HepG2 (cell line): Measurements from ENCODE around the gene GNPDA1. TPM values are rescaled to one million over a fixed set of nuclear protein-coding genes. Genes with fewer than 3 reads are reported as not detected.

Experiments used
- ATAC-seq: fragments of 200-7000 bp; cut with Tn5 transposase; 3 replicates; pipeline ENCODE4 v1.9.1; 2020; ENCODE audit warnings: mild to moderate bottlenecking, moderate library complexity
- BruUV-seq: library from RNA; stranded (reverse); fragments of 400-500 nt; replicated peaks from 2 replicates; lab custom pipeline; 2021; lab: Mats Ljungman, UMichigan
- CTCF ChIA-PET: fragments of 300-600 bp; formaldehyde crosslinking; extraction: SDS; loops from one replicate; lab custom pipeline; 2021; ENCODE audit warnings: low total read pairs, inconsistent platforms, low intra/inter-chr PET ratio; lab: Yijun Ruan, JAX
- POLR2A ChIA-PET: fragments of 350-600 bp; sonication (Branson Sonifier 250); formaldehyde crosslinking; loops from one replicate; lab custom pipeline; 2020; ENCODE audit warnings: antibody characterized with exemption, inconsistent platforms; lab: Yijun Ruan, JAX
- DNase-seq: peaks from one replicate; pipeline ENCODE4 v3.0.0-alpha.2; 2015; ENCODE audit warnings: low spot score
- FAIRE-seq: peaks from 3 replicates; lab custom pipeline; 2011; peaks lifted over from hg19 to GRCh38; lab: Jason Lieb, UNC
- H2AFZ ChIP-seq: one replicate; pipeline ENCODE4 v1.6.1; 2011; ENCODE audit warnings: low read length, inconsistent platforms
- H3K27ac ChIP-seq: fragments of 300-600 bp; 3 replicates; pipeline ENCODE4 v1.8.0; 2011; ENCODE audit warnings: mixed run types, mild to moderate bottlenecking, mixed read lengths, low read length, inconsistent platforms; ENCODE audit not compliant: insufficient read depth; ENCODE audit errors: extremely low read length
- H3K27me3 ChIP-seq, 2 experiments: fragments of 200-600 bp in 1 of 2; 2 replicates in 1 of 2; 3 replicates in 1 of 2; pipeline versions ENCODE4 v1.6.0 to v1.8.0; 2011; ENCODE audit warnings: low read length in 2 of 2, mild to moderate bottlenecking in 2 of 2, moderate library complexity in 2 of 2, inconsistent platforms in 1 of 2; ENCODE audit not compliant: insufficient read depth in 2 of 2, control insufficient read depth in 1 of 2
- H3K36me3 ChIP-seq, 2 experiments: fragments of 200-600 bp in 1 of 2; replicated peaks in 1 of 2; 2 replicates in 1 of 2; 3 replicates in 1 of 2; pipeline versions ENCODE4 v1.5.1 to v1.8.0; 2011; ENCODE audit warnings: low read length in 2 of 2, inconsistent platforms in 1 of 2; ENCODE audit not compliant: insufficient read depth in 2 of 2, control insufficient read depth in 1 of 2
- H3K4me1 ChIP-seq: 2 replicates; pipeline ENCODE4 v1.5.1; 2012; ENCODE audit warnings: low read length, inconsistent platforms; ENCODE audit not compliant: insufficient read depth
- H3K4me2 ChIP-seq: 2 replicates; pipeline ENCODE4 v1.6.0; 2011; ENCODE audit warnings: low read depth, low read length, inconsistent platforms
- H3K4me3 ChIP-seq, 3 experiments: fragments of 200-600 bp in 1 of 3; sonication (generic), shearing (Covaris generic) in 1 of 3; replicated peaks in 1 of 3; 2 replicates each; pipeline ENCODE4 v1.5.1; 2011 to 2016; ENCODE audit warnings: low read length in 3 of 3, inconsistent platforms in 2 of 3, low read depth in 2 of 3, mild to moderate bottlenecking in 2 of 3, control low read depth in 1 of 3, mixed read lengths in 1 of 3; ENCODE audit not compliant: insufficient read depth in 1 of 3
- H3K79me2 ChIP-seq: one replicate; pipeline ENCODE4 v1.6.1; 2011; ENCODE audit warnings: low read length, inconsistent platforms; ENCODE audit not compliant: insufficient read depth
- H3K9ac ChIP-seq: 2 replicates; pipeline ENCODE4 v1.6.0; 2011; ENCODE audit warnings: mild to moderate bottlenecking, low read depth, low read length, inconsistent platforms; ENCODE audit not compliant: insufficient read depth
- H3K9me3 ChIP-seq: 2 replicates; pipeline ENCODE4 v1.5.1; 2012; ENCODE audit warnings: mild to moderate bottlenecking, low read length
- H4K20me1 ChIP-seq: 2 replicates; pipeline ENCODE4 v1.6.0; 2011; ENCODE audit warnings: inconsistent platforms, mild to moderate bottlenecking, low read length, moderate library complexity; ENCODE audit not compliant: insufficient read depth
- KDM3A ChIP-seq: IDR thresholded peaks from 2 replicates; pipeline ENCODE4 v1.6.1; 2018; ENCODE audit warnings: low read depth, missing compliant biosample characterization
- PAWR ChIP-seq: sonication (generic); formaldehyde crosslinking; IDR thresholded peaks from 2 replicates; pipeline ENCODE4 v1.4.0; 2020; ENCODE audit warnings: missing genetic modification reagents, mild to moderate bottlenecking, borderline replicate concordance
- SP1 ChIP-seq, 2 experiments: fragments of 450-650 bp in 1 of 2; sonication (generic) in 1 of 2; formaldehyde crosslinking in 1 of 2; IDR thresholded peaks; 2 replicates each; pipeline versions ENCODE4 v1.4.0 to v1.6.1; 2016 to 2020; ENCODE audit warnings: missing genetic modification reagents in 1 of 2
- ZFAT ChIP-seq: sonication (generic); formaldehyde crosslinking; conservative IDR thresholded peaks from 2 replicates; pipeline ENCODE4 v1.8.1; 2023; ENCODE audit warnings: missing genetic modification reagents, inconsistent platforms
- ZFY ChIP-seq: sonication (generic); formaldehyde crosslinking; IDR thresholded peaks from 2 replicates; pipeline ENCODE4 v1.4.0; 2020; ENCODE audit warnings: missing genetic modification reagents
- ZNF407 ChIP-seq: sonication (generic); formaldehyde crosslinking; IDR thresholded peaks from one replicate; pipeline ENCODE4 v1.5.1; 2020; ENCODE audit warnings: mild to moderate bottlenecking, missing genetic modification reagents; ENCODE audit errors: not compliant biosample characterization
- ZNF432 ChIP-seq: sonication (generic); formaldehyde crosslinking; IDR thresholded peaks from 2 replicates; pipeline ENCODE4 v1.5.0; 2020; ENCODE audit warnings: missing genetic modification reagents, mild to moderate bottlenecking, borderline replicate concordance
- ZNF44 ChIP-seq: sonication (generic); formaldehyde crosslinking; IDR thresholded peaks from 2 replicates; pipeline ENCODE4 v1.5.1; 2020; ENCODE audit warnings: mild to moderate bottlenecking, missing genetic modification reagents
- ZNF546 ChIP-seq: sonication (generic); formaldehyde crosslinking; conservative IDR thresholded peaks from 2 replicates; pipeline ENCODE4 v1.8.1; 2023; ENCODE audit warnings: mild to moderate bottlenecking, missing genetic modification reagents
- ZNF574 ChIP-seq: sonication (generic); formaldehyde crosslinking; IDR thresholded peaks from 2 replicates; pipeline ENCODE4 v1.4.0; 2020; ENCODE audit warnings: missing genetic modification reagents
- WGBS: methylation state at CpG from one replicate; pipeline ENCODE4 v1.1.6; 2017; ENCODE audit warnings: low lambda C conversion rate; 5-methylcytosine and 5-hydroxymethylcytosine counted together
- in situ Hi-C: cut with HindIII; loops from 2 replicates; pipeline ENCODE4 v1.10.0; 2017; ENCODE audit warnings: low pct_unique_long_range_greater_than_20kb; ENCODE audit not compliant: extremely low pct_ligation_motif_present
- intact Hi-C: fragments of 100-400 bp; cut with micrococcal nuclease; formaldehyde crosslinking; loops from one replicate; pipeline ENCODE4 v1.10.0; 2022; ENCODE audit not compliant: unreplicated experiment
- polyA plus RNA-seq, 8 experiments: library from polyadenylated mRNA; depleted of rRNA in 3 of 8; stranded (reverse) in 7 of 8; unstranded in 1 of 8; fragments of >200 nt; fragmentation: Illumina TruSeq in 4 of 8; extraction: Trizol in 4 of 8; gene quantifications; 2 replicates each; pipeline versions ENCODE4 v1.2.1 to v1.2.3, GENCODE V29; 2011 to 2016; ENCODE audit warnings: low read depth in 4 of 8, missing spikeins in 1 of 8, mixed read lengths in 1 of 8; ENCODE audit not compliant: insufficient read depth in 1 of 8
- total RNA-seq, 5 experiments: library from RNA; depleted of rRNA; stranded (reverse); fragments of >200 nt; fragmentation: Illumina TruSeq; extraction: Trizol; gene quantifications; 2 replicates each; pipeline ENCODE4 v1.2.3, GENCODE V29; 2016; ENCODE audit warnings: low read depth in 1 of 5
- TF ChIP-seq, protein P1 (sequence below): IDR thresholded peaks from 2 replicates; pipeline ENCODE4 v1.6.1; 2016; ENCODE audit warnings: missing compliant biosample characterization, missing genetic modification reagents, borderline replicate concordance

The GNPDA1 gene
- total and polyA plus RNA-seq, 2 of the 13 experiments (the other 11 are each of a cell fraction or from before 2014, with no cell fraction given), result 6.0 to 54.1 TPM

- in situ Hi-C loops, result no loop called here
- FAIRE-seq, result no peak
- Histone ChIP-seq H3K9ac (no peak overlapping the region), H3K27ac (no peak overlapping the region), H3K4me1 (peaks cover 14% of the 10 kb centered on the region; the same call in 1 of the 2 replicates), H3K79me2 (no peaks in the 10 kb centered on the region), H3K4me2 (no peak overlapping the region), H2AFZ (no peak overlapping the region), H3K9me3 (no peaks in the 10 kb centered on the region), H3K36me3 (no peaks in the 10 kb centered on the region), H4K20me1 (no peaks in the 10 kb centered on the region), H3K4me3 (no peak overlapping the region), H3K27me3 (peaks cover 1 to 4% of the 10 kb centered on the region in 2 experiments; a peak in 2 of 5 replicates)
- BruUV-seq, result no TSS peak
- DNase-seq, result no peak
- ATAC-seq, result no peak
- 55% methylated on average over 2 of the region's 2 CpGs for WGBS
- ChIA-PET CTCF (no interaction called here), POLR2A (no interaction called here)
- intact Hi-C loops, result no loop called here
- TF ChIP-seq ZNF574, result no peak
- TF ChIP-seq, protein P1, sequence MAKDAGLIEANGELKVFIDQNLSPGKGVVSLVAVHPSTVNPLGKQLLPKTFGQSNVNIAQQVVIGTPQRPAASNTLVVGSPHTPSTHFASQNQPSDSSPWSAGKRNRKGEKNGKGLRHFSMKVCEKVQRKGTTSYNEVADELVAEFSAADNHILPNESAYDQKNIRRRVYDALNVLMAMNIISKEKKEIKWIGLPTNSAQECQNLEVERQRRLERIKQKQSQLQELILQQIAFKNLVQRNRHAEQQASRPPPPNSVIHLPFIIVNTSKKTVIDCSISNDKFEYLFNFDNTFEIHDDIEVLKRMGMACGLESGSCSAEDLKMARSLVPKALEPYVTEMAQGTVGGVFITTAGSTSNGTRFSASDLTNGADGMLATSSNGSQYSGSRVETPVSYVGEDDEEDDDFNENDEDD, result no peak
- no peak for TF ChIP-seq PAWR
- TF ChIP-seq ZNF546, result no peak
- no peak for TF ChIP-seq ZNF44 (CRISPR knock-in tag)
- no peak for TF ChIP-seq SP1 (IDR thresholded peaks at IDR 0.05)
- no peak for TF ChIP-seq SP1 (CRISPR knock-in tag; IDR thresholded peaks at IDR 0.05)
- no peak for TF ChIP-seq ZFY
- no peak for TF ChIP-seq ZFAT (CRISPR knock-in tag)
- no peak for TF ChIP-seq ZNF407 (CRISPR knock-in tag)
- TF ChIP-seq ZNF432, result no peak
- no peak for TF ChIP-seq KDM3A (CRISPR knock-in tag)
These were observed 25.9 kb upstream of the GNPDA1 start for GRCh38 chr5:142038735-142039134.
